Activated naive CD4-positive, alpha-beta T cell treated with anti-CD3 and anti-CD28 coated beads, Interleukin-2, amount 10 ng/mL, durations not matched to agents 7 days and 5 days (primary cell): ENCODE data around the gene IQCK.

Source experiments
- CTCF ChIA-PET: fragments of 350-600 bp; sonication (Branson Sonifier 250); formaldehyde crosslinking; loops from one replicate; lab custom pipeline; 2021; ENCODE audit warnings: antibody characterized with exemption; lab: Charles Lee
- DNase-seq: peaks from one replicate; pipeline ENCODE4 v3.0.0-alpha.2; 2020
- H3K27ac Mint-ChIP-seq: one replicate; pipeline ENCODE4 v1.8.0; 2021; ENCODE audit warnings: mild to moderate bottlenecking, moderate library complexity, mixed read lengths
- H3K27me3 Mint-ChIP-seq: one replicate; pipeline ENCODE4 v1.8.0; 2021; ENCODE audit warnings: mild to moderate bottlenecking, mixed read lengths
- H3K36me3 Mint-ChIP-seq: one replicate; pipeline ENCODE4 v1.8.0; 2021; ENCODE audit warnings: mixed read lengths
- H3K4me1 Mint-ChIP-seq: one replicate; pipeline ENCODE4 v1.8.0; 2021; ENCODE audit warnings: mixed read lengths
- H3K4me3 Mint-ChIP-seq: one replicate; pipeline ENCODE4 v1.8.0; 2021; ENCODE audit warnings: mild to moderate bottlenecking, moderate library complexity, mixed read lengths
- H3K9me3 Mint-ChIP-seq: one replicate; pipeline ENCODE4 v1.8.0; 2021; ENCODE audit warnings: mixed read lengths

IQCK gene

GRCh38 chr16:19878757-19879156 lies 160.7 kb downstream of the IQCK start:
- Mint-ChIP-seq H3K4me1 (peaks cover 3% of the 10 kb centered on the region), H3K4me3 (no peak overlapping the region), H3K27me3 (peaks cover 43% of the 10 kb centered on the region), H3K9me3 (no peaks in the 10 kb centered on the region), H3K27ac (no peak overlapping the region), H3K36me3 (no peaks in the 10 kb centered on the region)
- DNase-seq: no peak
- CTCF ChIA-PET: no interaction called here

GRCh38 chr16:19879241-19879792 lies 161.2 kb downstream of the IQCK start:
- Mint-ChIP-seq H3K4me3 (no peak overlapping the region), H3K27ac (no peak overlapping the region), H3K4me1 (peaks cover 6% of the 10 kb centered on the region), H3K36me3 (no peaks in the 10 kb centered on the region), H3K27me3 (peaks cover 44% of the 10 kb centered on the region), H3K9me3 (no peaks in the 10 kb centered on the region)
- no peak for DNase-seq
- CTCF ChIA-PET: no interaction called here

DNA sequence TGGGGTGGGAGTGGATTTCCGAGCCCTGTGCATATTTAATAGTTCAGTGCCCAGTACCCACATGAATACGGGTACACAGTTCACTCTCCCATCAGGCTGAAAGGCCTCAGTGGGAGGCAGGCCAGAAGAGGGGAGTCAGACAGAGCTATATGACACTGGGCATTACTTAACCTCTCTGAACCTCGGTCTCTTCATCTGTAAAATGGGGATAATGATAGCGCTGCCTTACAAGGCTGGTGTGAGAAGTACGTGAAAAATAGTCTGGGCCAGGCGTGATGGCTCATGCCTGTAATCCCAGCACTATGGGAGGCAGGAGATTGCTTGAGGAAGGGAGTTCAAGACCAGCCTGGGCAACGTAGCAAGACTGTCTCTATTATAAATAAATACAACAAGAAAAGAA lies 163.0 kb downstream of the IQCK start:
- no peak for DNase-seq
- no peaks in the 10 kb centered on the region for H3K9me3 Mint-ChIP-seq
- H3K27ac Mint-ChIP-seq: no peak overlapping the region
- peaks cover 18% of the 10 kb centered on the region for H3K4me1 Mint-ChIP-seq
- no peaks in the 10 kb centered on the region for H3K36me3 Mint-ChIP-seq
- peaks cover 59% of the 10 kb centered on the region for H3K27me3 Mint-ChIP-seq
- CTCF ChIA-PET: interaction anchor here (1.9 kb wide), 1 partner anchor 280 kb away, joined by 7 read pairs; no protein-coding TSS in a partner anchor
- H3K4me3 Mint-ChIP-seq: no peak overlapping the region

DNA sequence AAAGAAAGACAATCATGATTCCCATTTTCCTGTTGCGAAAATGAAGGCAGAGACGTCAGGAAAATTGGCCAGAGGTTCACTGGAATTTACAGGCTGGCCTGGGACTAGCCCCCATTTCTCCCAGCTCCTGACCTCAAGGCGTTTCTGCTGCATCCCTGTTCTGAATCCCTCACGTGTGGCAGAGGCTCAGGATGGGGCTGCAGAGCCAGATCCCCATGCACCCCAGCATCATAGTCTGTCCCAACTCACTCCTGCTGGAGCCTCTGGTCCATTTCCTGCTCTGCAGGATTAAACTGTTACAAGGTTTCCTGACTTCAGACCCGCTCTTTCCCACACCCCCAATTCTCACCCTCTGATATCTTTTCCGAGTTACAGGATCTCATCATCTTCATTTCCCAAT lies 163.7 kb downstream of the IQCK start:
- DNase-seq: no peak
- no peak overlapping the region for H3K27ac Mint-ChIP-seq
- peaks cover 24% of the 10 kb centered on the region for H3K4me1 Mint-ChIP-seq
- no peaks in the 10 kb centered on the region for H3K9me3 Mint-ChIP-seq
- no peaks in the 10 kb centered on the region for H3K36me3 Mint-ChIP-seq
- CTCF ChIA-PET: interaction anchor here (0.8 to 1.9 kb wide), 2 partner anchors 8 to 280 kb away, joined by 3 to 7 read pairs; no protein-coding TSS in a partner anchor
- H3K4me3 Mint-ChIP-seq: no peak overlapping the region
- peaks cover 59% of the 10 kb centered on the region for H3K27me3 Mint-ChIP-seq

- H3K27ac Mint-ChIP-seq: no peak overlapping the region
- H3K36me3 Mint-ChIP-seq: no peaks in the 10 kb centered on the region
- no peaks in the 10 kb centered on the region for H3K9me3 Mint-ChIP-seq
- CTCF ChIA-PET: interaction anchor here (0.8 to 1.9 kb wide), 2 partner anchors 8 to 281 kb away, joined by 3 to 7 read pairs; no protein-coding TSS in a partner anchor
- no peak for DNase-seq
- H3K4me3 Mint-ChIP-seq: no peak overlapping the region
- H3K4me1 Mint-ChIP-seq: peaks cover 24% of the 10 kb centered on the region
- peaks cover 58% of the 10 kb centered on the region for H3K27me3 Mint-ChIP-seq
Measured at GRCh38 chr16:19882186-19882585, 164.1 kb downstream of the IQCK start.

- CTCF ChIA-PET: interaction anchor here (0.8 to 1.9 kb wide), 2 partner anchors 9 to 281 kb away, joined by 3 to 7 read pairs; no protein-coding TSS in a partner anchor
- peaks cover 58% of the 10 kb centered on the region for H3K27me3 Mint-ChIP-seq
- no peaks in the 10 kb centered on the region for H3K9me3 Mint-ChIP-seq
- peaks cover 24% of the 10 kb centered on the region for H3K4me1 Mint-ChIP-seq
- H3K36me3 Mint-ChIP-seq: no peaks in the 10 kb centered on the region
- no peak overlapping the region for H3K27ac Mint-ChIP-seq
- H3K4me3 Mint-ChIP-seq: no peak overlapping the region
- DNase-seq: no peak
Measured at GRCh38 chr16:19882646-19883045, 164.6 kb downstream of the IQCK start.

DNA sequence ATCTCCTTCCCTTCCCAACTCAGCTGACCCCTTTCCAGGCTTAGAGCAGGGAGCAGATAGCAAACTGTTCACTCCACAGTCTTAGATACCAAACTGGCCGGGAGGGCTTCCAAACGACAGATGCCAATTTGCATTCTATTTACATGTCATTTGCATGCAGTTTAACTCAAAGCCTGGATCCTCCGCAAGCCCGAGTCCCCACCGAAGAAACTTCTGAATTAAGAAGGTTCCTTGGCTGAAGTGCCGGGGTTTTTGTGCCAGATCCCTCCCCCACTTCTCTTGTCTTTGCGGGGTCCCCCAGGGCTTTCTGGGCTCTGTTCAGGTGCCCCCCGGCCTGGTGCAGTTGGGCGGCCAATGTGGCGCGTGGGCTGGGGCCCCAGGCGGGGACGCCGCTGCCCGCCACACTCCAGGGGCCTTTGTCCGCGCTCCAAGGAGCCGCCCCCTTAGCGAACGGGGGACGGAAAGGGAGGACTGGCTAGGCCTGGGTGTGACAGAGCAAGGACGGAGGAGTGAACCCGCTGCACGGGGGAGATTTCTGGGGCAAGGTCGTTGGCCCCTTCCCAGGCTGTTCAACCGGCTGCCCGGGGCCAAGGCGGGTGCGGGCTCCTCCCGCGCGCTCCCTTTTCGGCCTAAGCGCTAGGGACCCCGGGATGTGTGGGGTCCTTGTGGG lies 165.4 kb downstream of the IQCK start:
- no peaks in the 10 kb centered on the region for H3K9me3 Mint-ChIP-seq

DNA sequence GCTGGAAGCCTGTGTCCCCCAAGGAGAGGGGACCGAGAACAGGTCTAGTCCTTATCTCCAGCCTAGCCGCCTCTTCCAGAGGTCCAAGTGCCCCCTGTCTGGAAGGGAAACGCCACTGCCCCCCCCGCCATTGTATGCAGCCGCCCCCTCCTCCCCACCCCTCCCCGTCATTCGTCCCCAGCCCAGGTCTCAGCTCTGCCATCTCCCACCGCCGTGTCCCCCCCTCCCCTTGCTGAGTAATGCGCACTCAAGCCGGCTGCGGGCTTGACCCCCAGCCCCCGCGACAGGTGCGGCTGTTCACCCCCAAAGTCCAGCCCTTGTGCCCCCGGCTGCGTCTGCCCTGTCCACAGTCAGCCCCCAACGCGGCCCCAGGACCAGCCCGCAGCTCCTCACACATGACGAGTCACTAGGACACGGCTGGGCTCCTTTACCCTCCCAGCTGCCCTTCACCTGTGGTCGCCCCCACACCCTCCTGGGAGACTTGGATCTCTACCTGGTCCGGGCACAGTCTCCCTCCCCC lies 166.0 kb downstream of the IQCK start:
- H3K4me1 Mint-ChIP-seq: peaks cover 24% of the 10 kb centered on the region
- no peaks in the 10 kb centered on the region for H3K36me3 Mint-ChIP-seq
- CTCF ChIA-PET: interaction anchor here (1.7 to 6.1 kb wide), 2 partner anchors 283 to 326 kb away, joined by 4 to 95 read pairs; no protein-coding TSS in a partner anchor
- DNase-seq: peak; percentile 27
- H3K27ac Mint-ChIP-seq: no peak overlapping the region
- peaks cover 58% of the 10 kb centered on the region for H3K27me3 Mint-ChIP-seq
- peak overlapping the region; percentile 62 for H3K4me3 Mint-ChIP-seq
- H3K9me3 Mint-ChIP-seq: no peaks in the 10 kb centered on the region

More for the DNA sequence above, 165.4 kb downstream of the IQCK start:
- Mint-ChIP-seq H3K27me3 (peaks cover 58% of the 10 kb centered on the region), H3K4me1 (peaks cover 24% of the 10 kb centered on the region), H3K4me3 (peak overlapping the region; percentile 28), H3K27ac (no peak overlapping the region), H3K36me3 (no peaks in the 10 kb centered on the region)
- peak; percentile 26 for DNase-seq
- CTCF ChIA-PET: interaction anchor here (1.7 to 6.1 kb wide), 2 partner anchors 282 to 326 kb away, joined by 4 to 95 read pairs; no protein-coding TSS in a partner anchor

DNA sequence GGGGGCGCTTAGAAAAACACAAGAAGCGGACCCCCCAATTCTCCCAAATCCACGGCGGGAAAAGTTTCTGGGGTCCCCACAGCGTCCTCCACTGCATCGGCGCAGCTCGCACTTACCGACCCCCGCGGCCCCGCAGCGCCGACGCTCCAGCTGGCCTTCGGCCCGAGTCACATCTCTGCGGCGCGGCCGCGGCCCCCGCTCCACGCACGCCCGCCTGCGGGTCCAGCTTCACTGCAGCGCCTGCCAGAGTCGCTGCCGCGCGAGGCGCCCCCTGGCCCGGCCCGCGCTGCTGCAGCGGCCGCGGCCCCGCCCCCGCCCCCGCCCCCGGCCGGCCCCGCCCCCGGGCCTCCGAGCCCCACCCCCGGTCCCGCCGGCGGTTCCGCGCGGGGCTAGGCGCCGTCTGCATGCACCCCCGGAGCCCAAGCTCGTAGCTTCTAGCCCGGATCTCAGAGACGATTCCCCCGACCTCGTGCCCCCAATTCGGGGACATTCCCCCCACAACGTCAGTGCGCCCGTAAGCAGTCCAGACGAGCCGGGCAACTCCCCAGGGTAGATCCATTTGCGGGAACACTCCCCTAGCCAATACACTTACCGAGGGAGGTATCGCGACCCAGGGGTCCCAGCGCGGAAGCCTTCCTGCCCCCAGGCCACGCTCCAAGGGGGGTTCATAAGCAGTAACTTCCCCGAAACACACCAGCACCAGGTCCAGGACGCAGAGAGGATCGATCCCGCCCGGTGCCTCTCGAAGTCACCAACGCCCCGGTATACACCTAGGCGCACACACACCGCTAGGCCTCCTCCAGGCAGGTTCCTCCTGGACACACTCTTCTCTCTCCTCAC lies 166.8 kb downstream of the IQCK start, which contains the start of gene GPRC5B:
GPRC5B (minus strand) TSS at position 238 of the 840 bp plus-strand sequence. CDS start 12,003 bp downstream, outside the sequence.
- H3K27me3 Mint-ChIP-seq: peaks cover 58% of the 10 kb centered on the region

GRCh38 chr16:19885451-19886072 lies 167.5 kb downstream of the IQCK start:
- H3K4me1 Mint-ChIP-seq: peaks cover 24% of the 10 kb centered on the region
- H3K36me3 Mint-ChIP-seq: no peaks in the 10 kb centered on the region
- peaks cover 57% of the 10 kb centered on the region for H3K27me3 Mint-ChIP-seq
- no peak overlapping the region for H3K27ac Mint-ChIP-seq
- CTCF ChIA-PET: interaction anchor here (1.1 to 6.1 kb wide), 5 partner anchors 22 to 499 kb away, joined by 3 to 95 read pairs (median 3); no protein-coding TSS in a partner anchor
- peak; percentile 25 for DNase-seq
- no peaks in the 10 kb centered on the region for H3K9me3 Mint-ChIP-seq
- peak overlapping the region; percentile 73 for H3K4me3 Mint-ChIP-seq

More for the DNA sequence above, 166.8 kb downstream of the IQCK start, which contains the start of gene GPRC5B:
- Mint-ChIP-seq H3K27ac (no peak within 1 kb of the TSS), H3K4me3 (peak within 1 kb of the TSS; percentile 73), H3K9me3 (no peaks in the 10 kb centered on the region), H3K36me3 (no peaks in the 10 kb centered on the region), H3K4me1 (peaks cover 24% of the 10 kb centered on the region)
- CTCF ChIA-PET: interaction anchor here (1.7 to 6.1 kb wide), 2 partner anchors 284 to 327 kb away, joined by 4 to 95 read pairs; no protein-coding TSS in a partner anchor
- DNase-seq: peak; percentile 64

DNA sequence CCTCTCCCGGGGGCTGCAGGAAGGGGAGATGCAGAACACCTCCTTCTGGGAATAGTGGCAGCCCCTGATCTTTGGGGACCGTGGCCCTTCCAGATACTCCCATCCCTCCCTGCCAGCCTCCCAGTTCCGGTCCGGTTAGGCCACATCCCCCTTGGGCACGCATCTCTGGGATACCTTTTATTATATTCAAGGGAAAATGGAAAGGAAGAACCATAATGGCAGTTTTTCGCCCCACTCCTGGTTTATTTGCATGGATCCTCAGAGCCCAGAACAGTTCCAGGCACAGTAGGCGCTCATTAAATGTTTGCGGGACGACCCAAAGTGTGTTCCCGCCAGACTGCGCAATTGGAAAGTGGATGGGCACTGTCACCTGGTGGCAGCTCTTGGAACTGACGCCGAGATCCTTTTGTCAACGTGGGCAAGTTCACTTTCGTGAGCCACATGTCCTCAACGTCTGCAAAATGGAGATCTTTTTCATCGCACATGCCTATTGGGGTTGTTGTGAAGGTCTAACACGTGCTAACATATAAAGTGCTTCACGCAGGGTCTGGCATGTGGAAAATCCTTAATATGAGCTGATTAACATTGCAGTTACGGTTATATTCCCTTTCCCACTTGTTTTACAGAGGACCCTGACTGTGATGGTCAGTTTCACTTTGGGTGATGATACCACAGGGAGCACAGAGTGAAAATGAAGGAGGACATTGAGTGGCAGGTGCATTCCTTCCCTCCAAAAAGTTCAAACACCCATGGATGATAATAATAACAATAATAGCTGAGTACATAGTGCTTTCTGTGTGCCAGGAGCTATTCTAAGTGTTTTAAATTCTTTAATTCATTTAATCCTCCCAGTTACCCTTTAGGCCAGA lies 168.2 kb downstream of the IQCK start:
- peak; percentile 88 for DNase-seq
- peaks cover 24% of the 10 kb centered on the region for H3K4me1 Mint-ChIP-seq
- CTCF ChIA-PET: interaction anchor here (0.7 to 6.1 kb wide), 13 partner anchors 16 to 498 kb away, joined by 3 to 95 read pairs (median 3); partner anchors contain the start of gene VPS35L
- peak overlapping the region; percentile 73 for H3K4me3 Mint-ChIP-seq
- H3K36me3 Mint-ChIP-seq: no peaks in the 10 kb centered on the region
- no peak overlapping the region for H3K27ac Mint-ChIP-seq
- peaks cover 53% of the 10 kb centered on the region for H3K27me3 Mint-ChIP-seq
- no peaks in the 10 kb centered on the region for H3K9me3 Mint-ChIP-seq

GRCh38 chr16:19888834-19889233 lies 170.8 kb downstream of the IQCK start:
- Mint-ChIP-seq H3K9me3 (no peaks in the 10 kb centered on the region), H3K4me1 (peaks cover 21% of the 10 kb centered on the region), H3K27ac (no peak overlapping the region), H3K36me3 (no peaks in the 10 kb centered on the region), H3K27me3 (peaks cover 29% of the 10 kb centered on the region), H3K4me3 (no peak overlapping the region)
- CTCF ChIA-PET: interaction anchor here (1.3 to 6.1 kb wide), 2 partner anchors 288 to 496 kb away, joined by 4 to 95 read pairs; no protein-coding TSS in a partner anchor
- DNase-seq: no peak
